ENCODE measurements around the gene DGLUCY.

DGLUCY gene

GRCh38 chr14:91108941-91109611 is 4.8 kb upstream of the DGLUCY start:
- no peak for TF ChIP-seq CTCF (conservative IDR thresholded peaks at IDR 0.05; ENCODE audit: control insufficient read depth, insufficient read depth, low read depth, low read length)
- H3K4me3 ChIP-seq (ENCODE audit: control insufficient read depth, low read depth, low read length): no peak overlapping the region
- DNase-seq (ENCODE audit: low read depth): no peak

DNA sequence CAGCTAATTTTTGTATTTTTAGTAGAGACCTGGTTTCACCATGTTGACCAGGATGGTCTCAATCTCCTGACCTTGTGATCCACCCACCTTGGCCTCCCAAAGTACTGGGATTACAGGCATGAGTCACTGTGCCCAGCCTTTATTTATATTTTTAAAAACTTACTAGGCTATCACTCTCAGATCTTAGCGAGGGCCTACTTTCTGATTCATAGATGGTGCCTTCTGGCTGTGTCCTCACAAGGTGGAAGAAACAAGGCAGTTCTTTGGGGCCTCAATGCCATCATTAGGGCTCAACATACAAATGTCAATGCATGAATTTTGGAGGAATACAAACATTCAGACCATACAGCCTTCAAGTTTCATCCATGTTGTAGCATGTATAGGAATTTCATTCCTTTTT is 2.4 kb upstream of the DGLUCY start:
- no peak overlapping the region for H3K4me3 ChIP-seq (ENCODE audit: control insufficient read depth, low read depth, low read length)
- DNase-seq (ENCODE audit: low read depth): no peak
- no peak for TF ChIP-seq CTCF (conservative IDR thresholded peaks at IDR 0.05; ENCODE audit: control insufficient read depth, insufficient read depth, low read depth, low read length)

- H3K4me3 ChIP-seq (ENCODE audit: control insufficient read depth, low read depth, low read length): no peak overlapping the region
- no peak for TF ChIP-seq CTCF (conservative IDR thresholded peaks at IDR 0.05; ENCODE audit: control insufficient read depth, insufficient read depth, low read depth, low read length)
- DNase-seq (ENCODE audit: low read depth): no peak
Measured at GRCh38 chr14:91112194-91112593, 1.7 kb upstream of the DGLUCY start.

GRCh38 chr14:91114079-91115065 is 499 bp downstream of the DGLUCY start:
- H3K4me3 ChIP-seq (ENCODE audit: control insufficient read depth, low read depth, low read length): peak overlapping the region; percentile 66
- no peak for TF ChIP-seq CTCF (conservative IDR thresholded peaks at IDR 0.05; ENCODE audit: control insufficient read depth, insufficient read depth, low read depth, low read length)
- DNase-seq (ENCODE audit: low read depth): peak; percentile 65

GRCh38 chr14:91115986-91116770 is 2.3 kb downstream of the DGLUCY start:
- H3K4me3 ChIP-seq (ENCODE audit: control insufficient read depth, low read depth, low read length): no peak overlapping the region
- DNase-seq (ENCODE audit: low read depth): no peak
- TF ChIP-seq CTCF (conservative IDR thresholded peaks at IDR 0.05; ENCODE audit: control insufficient read depth, insufficient read depth, low read depth, low read length): no peak

DNA sequence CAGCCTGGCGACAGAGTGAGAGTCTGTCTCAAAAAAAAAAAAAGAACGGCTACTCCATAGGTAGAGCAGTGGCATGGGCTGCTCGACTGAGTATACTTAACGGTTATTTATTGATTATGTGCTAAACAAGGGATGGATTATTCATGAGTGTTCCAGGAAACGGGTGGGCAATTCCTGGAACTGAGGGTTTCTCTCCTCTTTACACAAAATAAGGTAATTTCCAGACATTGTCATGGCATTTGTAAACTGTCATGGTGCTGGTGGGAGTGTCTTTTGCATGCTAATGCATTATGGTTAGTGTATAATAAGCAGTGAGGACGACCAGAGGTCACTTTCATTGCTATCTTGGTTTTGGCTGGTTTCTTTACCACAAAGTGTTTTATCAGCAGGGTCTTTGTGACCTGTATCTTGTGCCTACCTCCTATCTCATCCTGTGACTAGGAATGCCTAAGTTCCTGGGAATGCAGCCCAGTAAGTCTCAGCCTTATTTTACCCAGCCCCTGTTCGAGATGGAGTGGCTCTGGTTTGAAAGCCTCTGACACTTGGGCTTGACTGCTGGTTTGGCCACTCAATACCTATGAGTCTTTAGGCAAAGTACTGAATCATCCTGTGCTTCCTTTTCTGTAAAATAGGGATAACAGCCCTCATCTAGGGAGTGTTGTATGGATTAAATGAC is 3.2 kb downstream of the DGLUCY start:
- no peak for TF ChIP-seq CTCF (conservative IDR thresholded peaks at IDR 0.05; ENCODE audit: control insufficient read depth, insufficient read depth, low read depth, low read length)
- H3K4me3 ChIP-seq (ENCODE audit: control insufficient read depth, low read depth, low read length): no peak overlapping the region
- no peak for DNase-seq (ENCODE audit: low read depth)
